Pancreas (tissue), 10 donors: Measurements from ENCODE around the gene ASTL. TPM values are rescaled to one million over a fixed set of nuclear protein-coding genes. Genes with fewer than 3 reads are reported as not detected.

ENCODE experiments used
- ATAC-seq, 4 donors: fragments of 200-7000 bp; cut with Tn5 transposase; one replicate each; pipeline versions ENCODE4 v1.8.0 to v1.9.1; 2020; ENCODE audit warnings: mild to moderate bottlenecking in 4 of 4, moderate library complexity in 4 of 4
- DNase-seq, 6 donors: peaks; one replicate each; pipeline ENCODE4 v3.0.0-alpha.2; 2020
- FAIRE-seq: peaks from 2 replicates; lab custom pipeline; 2012; peaks lifted over from hg19 to GRCh38; lab: Jason Lieb, UNC
- H3K27ac ChIP-seq, 4 donors: fragments of 200-600 bp; sonication (generic); 1 replicate in 3 of 4; 2 replicates in 1 of 4; pipeline versions ENCODE4 v1.5.0 to v1.8.0; 2020
- H3K27me3 ChIP-seq, 4 donors: fragments of 200-600 bp; one replicate each; pipeline ENCODE4 v1.8.0; 2021
- H3K36me3 ChIP-seq, 3 donors: fragments of 200-600 bp; sonication (generic) in 1 of 3; one replicate each; pipeline versions ENCODE4 v1.5.0 to v1.8.0; 2020 to 2021
- H3K4me1 ChIP-seq, 3 donors: fragments of 200-600 bp; one replicate each; pipeline ENCODE4 v1.8.0; 2021
- H3K4me3 ChIP-seq, 4 donors: fragments of 200-600 bp; sonication (generic) in 2 of 4; one replicate each; pipeline versions ENCODE4 v1.5.0 to v1.8.0; 2020 to 2021
- H3K9me3 ChIP-seq, 4 donors: fragments of 200-600 bp; one replicate each; pipeline ENCODE4 v1.8.0; 2021
- WGBS, 2 donors: extraction: QIAGEN DNeasy Blood & Tissue Kit; methylation state at CpG; one replicate each; pipeline ENCODE4 v1.1.7; 2013; 5-methylcytosine and 5-hydroxymethylcytosine counted together
- intact Hi-C, 3 donors: fragments of 100-400 bp; cut with DNase I; formaldehyde crosslinking; loops; one replicate each; pipeline versions ENCODE4 v1.11.1 to v1.14.2; 2022
- polyA plus RNA-seq, 2 donors: library from polyadenylated mRNA; stranded (reverse); fragments of 200-250 nt; gene quantifications; one replicate each; pipeline ENCODE4 v1.2.3, GENCODE V29; 2013
- total RNA-seq, 6 donors: library from RNA; stranded (reverse); fragmentation: NEBNext Ultra II Directional in 4 of 6; extraction: Animal tissue kit (Norgen Biotek cat#: 25700) in 4 of 6; gene quantifications; one replicate each; pipeline versions ENCODE4 v1.2.1 to v1.2.4, GENCODE V29; 2021 to 2023
- TF ChIP-seq, protein P1 (sequence below), 4 donors: fragments of 200-600 bp; sonication (generic) in 3 of 4; IDR thresholded peaks; one replicate each; pipeline versions ENCODE4 v1.5.0 to v1.8.0; 2021; ENCODE audit warnings: antibody characterized with exemption in 4 of 4
- donor health status: healthy with polysubstance abuse.
- donor health status: DM: no; HTN: no; CAD: no; lungs with moderate emphysema.
- donor health status: DM: no; HTN: no; CAD: no.
- donor health status: control.
- donor health status: control.
- donor health status: Bipolar disorder and iron deficiency.
- donor health status: DM: yes; HTN: yes; CAD: no.
- donor health status: DM: no; HTN: no; CAD: no.
- donor health status: DM: no; HTN: no; CAD: no.
- donor health status: DM: yes; HTN: yes; CAD: no.

The ASTL gene
- total and polyA plus RNA-seq, 8 donors = 0.14 TPM; not detected in 7

DNA sequence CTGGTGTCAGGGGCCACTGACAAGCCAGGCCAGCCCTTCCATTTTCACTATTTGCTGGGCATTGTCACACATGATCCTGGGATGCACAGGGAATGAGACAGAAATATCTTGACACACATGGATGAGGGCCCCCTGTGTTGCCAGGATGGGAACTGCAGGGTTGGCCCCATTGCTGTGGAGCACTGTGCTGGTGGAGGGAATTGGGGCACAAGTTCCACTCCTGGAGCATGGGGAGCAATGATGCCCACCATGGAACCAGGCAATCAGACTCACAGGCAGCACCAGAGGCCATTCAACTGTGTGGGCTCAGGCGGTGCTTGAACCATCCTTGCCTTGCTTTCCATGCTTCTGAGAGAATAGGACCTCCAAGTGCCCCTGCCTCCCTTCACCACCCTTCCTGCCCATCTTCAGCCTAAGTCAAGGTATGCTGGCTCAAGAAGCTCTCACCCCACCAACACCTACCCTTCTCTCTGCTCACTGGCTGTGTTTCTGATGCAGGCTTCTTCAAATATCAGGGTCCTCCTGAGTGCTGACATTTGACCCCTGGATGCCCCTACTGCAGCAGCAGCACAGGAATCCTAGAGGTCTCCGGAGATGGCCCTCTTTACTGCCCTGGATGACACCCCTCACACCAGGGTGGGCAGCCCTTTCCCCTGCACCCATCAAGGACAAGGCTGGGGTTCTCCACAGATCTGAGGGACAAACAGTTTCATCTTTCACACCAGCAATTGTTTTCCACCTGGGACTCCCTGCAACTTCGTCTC, 33.0 kb downstream of the ASTL start:
- ATAC-seq (no peak), DNase-seq (no peak), FAIRE-seq (no peak)
- TF ChIP-seq, protein P1, sequence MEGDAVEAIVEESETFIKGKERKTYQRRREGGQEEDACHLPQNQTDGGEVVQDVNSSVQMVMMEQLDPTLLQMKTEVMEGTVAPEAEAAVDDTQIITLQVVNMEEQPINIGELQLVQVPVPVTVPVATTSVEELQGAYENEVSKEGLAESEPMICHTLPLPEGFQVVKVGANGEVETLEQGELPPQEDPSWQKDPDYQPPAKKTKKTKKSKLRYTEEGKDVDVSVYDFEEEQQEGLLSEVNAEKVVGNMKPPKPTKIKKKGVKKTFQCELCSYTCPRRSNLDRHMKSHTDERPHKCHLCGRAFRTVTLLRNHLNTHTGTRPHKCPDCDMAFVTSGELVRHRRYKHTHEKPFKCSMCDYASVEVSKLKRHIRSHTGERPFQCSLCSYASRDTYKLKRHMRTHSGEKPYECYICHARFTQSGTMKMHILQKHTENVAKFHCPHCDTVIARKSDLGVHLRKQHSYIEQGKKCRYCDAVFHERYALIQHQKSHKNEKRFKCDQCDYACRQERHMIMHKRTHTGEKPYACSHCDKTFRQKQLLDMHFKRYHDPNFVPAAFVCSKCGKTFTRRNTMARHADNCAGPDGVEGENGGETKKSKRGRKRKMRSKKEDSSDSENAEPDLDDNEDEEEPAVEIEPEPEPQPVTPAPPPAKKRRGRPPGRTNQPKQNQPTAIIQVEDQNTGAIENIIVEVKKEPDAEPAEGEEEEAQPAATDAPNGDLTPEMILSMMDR (IDR thresholded peaks at IDR 0.05) = no peak
- H3K4me3 ChIP-seq = no peak overlapping the region
- H3K9me3 ChIP-seq = no peaks in the 10 kb centered on the region
- no peaks in the 10 kb centered on the region for H3K4me1 ChIP-seq
- WGBS, 2 donors = 78 to 94% methylated on average over 3 of the region's 3 CpGs
- no peaks in the 10 kb centered on the region for H3K27me3 ChIP-seq
- no peaks in the 10 kb centered on the region for H3K36me3 ChIP-seq
- intact Hi-C loops = no loop called here
- H3K27ac ChIP-seq = no peak overlapping the region

DNA sequence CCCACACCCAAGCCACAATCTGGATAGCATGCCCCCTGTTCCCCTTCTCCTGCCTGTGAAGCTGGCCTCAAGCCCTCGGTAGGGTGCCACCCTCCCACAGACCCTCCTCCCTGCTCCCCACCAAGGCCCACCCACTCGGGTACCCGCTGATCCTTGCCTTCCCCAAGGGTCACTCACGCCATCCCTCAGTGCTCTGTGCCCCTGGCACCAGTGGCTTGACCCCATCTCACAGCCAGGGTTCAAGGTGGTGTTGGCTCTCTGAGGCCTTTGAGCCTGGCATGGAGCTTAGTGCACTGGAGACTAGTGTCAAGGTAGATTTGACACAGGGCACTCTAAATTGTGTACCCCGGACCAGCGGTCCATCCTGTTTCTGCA, 33.8 kb downstream of the ASTL start:
- no peak overlapping the region for H3K27ac ChIP-seq
- no peaks in the 10 kb centered on the region for H3K36me3 ChIP-seq
- no peaks in the 10 kb centered on the region for H3K4me1 ChIP-seq
- FAIRE-seq (no peak), ATAC-seq (no peak), DNase-seq (peak in 1 of 6 donors; percentile 49)
- H3K4me3 ChIP-seq = no peak overlapping the region
- no peaks in the 10 kb centered on the region for H3K27me3 ChIP-seq
- no peaks in the 10 kb centered on the region for H3K9me3 ChIP-seq
- TF ChIP-seq, protein P1 (IDR thresholded peaks at IDR 0.05) = no peak
- intact Hi-C loops = no loop called here
- WGBS, 2 donors = 87 to 90% methylated on average over 6 of the region's 6 CpGs

DNA sequence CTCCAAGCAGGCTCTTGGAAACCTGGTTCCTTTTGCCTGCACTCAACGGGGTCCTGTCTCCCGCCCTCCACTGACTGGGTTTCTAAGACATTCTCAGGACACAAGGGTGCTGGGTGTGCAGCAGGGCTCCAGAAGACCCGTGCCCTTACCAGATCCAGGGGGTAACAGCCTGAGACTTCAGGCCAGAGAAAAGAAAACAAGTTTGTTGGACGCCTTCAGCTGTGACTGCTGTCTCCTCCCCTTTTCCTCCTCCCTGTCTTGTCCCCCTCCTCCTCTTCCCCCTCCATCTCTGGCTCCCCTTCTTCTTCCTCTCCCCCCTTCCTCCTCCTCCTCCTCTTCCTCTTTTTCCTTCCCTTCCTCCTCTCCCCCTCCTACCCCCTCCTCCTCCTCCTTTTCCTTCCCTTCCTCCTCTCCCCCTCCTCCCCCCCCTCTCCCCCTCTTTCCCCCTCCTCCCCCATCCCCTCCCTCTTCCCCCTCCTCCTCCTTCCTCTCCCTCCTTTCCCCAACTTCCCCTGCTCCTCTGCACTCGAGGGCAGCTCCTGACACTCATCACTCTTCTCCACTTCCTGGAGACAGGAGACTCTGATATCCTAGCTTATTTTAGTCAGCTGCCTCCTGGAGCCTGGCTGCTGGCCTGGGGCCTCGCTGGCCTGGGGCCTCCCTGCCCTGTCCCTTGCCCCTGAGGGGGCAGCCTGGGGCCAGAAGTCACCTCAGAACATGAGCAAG, 34.4 kb downstream of the ASTL start:
- TF ChIP-seq, protein P1 (IDR thresholded peaks at IDR 0.05) = no peak
- DNase-seq = peak in 1 of 6 donors; percentile 34
- no peaks in the 10 kb centered on the region for H3K4me1 ChIP-seq
- intact Hi-C loops = no loop called here
- ATAC-seq = no peak
- no peaks in the 10 kb centered on the region for H3K36me3 ChIP-seq
- H3K27me3 ChIP-seq = no peaks in the 10 kb centered on the region
- H3K9me3 ChIP-seq = no peaks in the 10 kb centered on the region
- no peak for FAIRE-seq
- H3K27ac ChIP-seq = no peak overlapping the region
- no peak overlapping the region for H3K4me3 ChIP-seq
- 46 to 61% methylated on average over 5 to 6 of the region's 6 CpGs for WGBS, 2 donors

DNA sequence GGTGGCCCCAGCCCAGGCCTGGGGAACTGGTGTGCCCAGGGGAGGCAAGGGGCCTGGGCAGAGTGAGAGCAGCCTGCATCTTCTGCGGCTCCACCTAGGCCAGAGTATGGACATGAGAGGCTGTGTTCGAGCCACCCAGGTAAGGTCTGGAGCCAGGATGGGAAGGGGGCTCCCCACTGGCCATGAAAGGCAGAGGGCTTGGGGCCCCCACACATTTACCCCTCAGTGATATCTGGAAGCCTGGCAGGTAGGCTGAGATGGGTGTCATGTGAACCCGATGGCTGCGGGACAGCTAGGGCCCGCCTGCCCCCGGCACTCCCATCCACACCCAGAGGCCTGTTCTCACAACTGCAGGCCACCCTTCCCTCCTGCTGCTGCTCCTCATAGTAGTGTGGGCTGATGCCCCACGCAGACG, 35.1 kb downstream of the ASTL start:
- H3K4me3 ChIP-seq = no peak overlapping the region
- H3K27ac ChIP-seq = no peak overlapping the region
- no peak for FAIRE-seq
- H3K27me3 ChIP-seq = no peaks in the 10 kb centered on the region
- TF ChIP-seq, protein P1 (IDR thresholded peaks at IDR 0.05) = no peak
- peak in 1 of 6 donors; percentile 43 for DNase-seq
- no peaks in the 10 kb centered on the region for H3K4me1 ChIP-seq
- no peak for ATAC-seq
- intact Hi-C loops = no loop called here
- 80 to 95% methylated on average over 8 of the region's 8 CpGs for WGBS, 2 donors
- no peaks in the 10 kb centered on the region for H3K9me3 ChIP-seq
- H3K36me3 ChIP-seq = no peaks in the 10 kb centered on the region
